Sigmoid colon (tissue), 7 donors: ENCODE results near the gene NTM. TPM values are rescaled to one million over a fixed set of nuclear protein-coding genes. Genes with fewer than 3 reads are reported as not detected.

ENCODE experiments used
- DNase-seq: peaks from one replicate; pipeline ENCODE4 v3.0.0-alpha.2; 2019
- H3K27ac ChIP-seq, 4 donors: fragments of 200-600 bp; sonication (generic); one replicate each; pipeline ENCODE4 v1.5.1; 2016 to 2019; ENCODE audit warnings: mild to moderate bottlenecking in 1 of 4
- H3K27me3 ChIP-seq, 3 donors: fragments of 200-600 bp; sonication (generic); one replicate each; pipeline ENCODE4 v1.5.1; 2019; ENCODE audit warnings: mild to moderate bottlenecking in 1 of 3
- H3K36me3 ChIP-seq, 4 donors: fragments of 200-600 bp; sonication (generic); one replicate each; pipeline ENCODE4 v1.5.1; 2016 to 2019
- H3K4me1 ChIP-seq, 4 donors: fragments of 200-600 bp; sonication (generic); one replicate each; pipeline ENCODE4 v1.5.1; 2017 to 2019
- H3K4me3 ChIP-seq, 4 donors: fragments of 200-600 bp; sonication (generic); one replicate each; pipeline ENCODE4 v1.5.1; 2017 to 2019; ENCODE audit warnings: mild to moderate bottlenecking in 2 of 4, moderate library complexity in 1 of 4
- H3K9me3 ChIP-seq, 4 donors: fragments of 200-600 bp in 3 of 4; sonication (generic) in 3 of 4; one replicate each; pipeline versions ENCODE4 v1.5.1 to v1.6.1; 2013 to 2019
- EP300 ChIP-seq, 4 donors: sonication (generic); formaldehyde crosslinking; IDR thresholded peaks; one replicate each; pipeline ENCODE4 v1.6.1; 2017; ENCODE audit warnings: antibody characterized with exemption in 4 of 4
- POLR2A ChIP-seq, 2 donors: fragments of 450-650 bp; IDR thresholded peaks; one replicate each; pipeline ENCODE4 v1.6.1; 2016; ENCODE audit warnings: antibody characterized with exemption in 2 of 2, mild to moderate bottlenecking in 2 of 2, moderate library complexity in 2 of 2
- POLR2AphosphoS5 ChIP-seq, 4 donors: sonication (generic); formaldehyde crosslinking; IDR thresholded peaks; one replicate each; pipeline ENCODE4 v1.6.1; 2017; ENCODE audit warnings: antibody characterized with exemption in 4 of 4
- WGBS, 2 donors: extraction: QIAGEN DNeasy Blood & Tissue Kit; methylation state at CpG; one replicate each; pipeline ENCODE4 v1.1.7; 2013; 5-methylcytosine and 5-hydroxymethylcytosine counted together
- intact Hi-C: fragments of 100-400 bp; cut with DNase I; formaldehyde crosslinking; loops from one replicate; pipeline ENCODE4 v1.15.1; 2023
- polyA plus RNA-seq, 3 donors: library from polyadenylated mRNA; stranded (reverse); fragments of 200-250 nt; gene quantifications; one replicate each; pipeline ENCODE4 v1.2.3, GENCODE V29; 2013
- total RNA-seq, 4 donors: library from RNA; depleted of rRNA; stranded (reverse); fragments of >200 nt; gene quantifications; one replicate each; pipeline ENCODE4 v1.1.0, GENCODE V29; 2016
- TF ChIP-seq, protein P1 (sequence below), 4 experiments: fragments of 450-650 bp in 3 of 4; fragments of 200-600 bp in 1 of 4; IDR thresholded peaks; one replicate each; pipeline ENCODE4 v1.5.1; 2016 to 2019; ENCODE audit warnings: antibody characterized with exemption in 4 of 4, mild to moderate bottlenecking in 3 of 4, moderate library complexity in 2 of 4
- donor health status: healthy with polysubstance abuse.
- donor health status: Bipolar disorder and iron deficiency.
- donor health status: healthy.

NTM gene
- total and polyA plus RNA-seq, 7 donors: 0.96 to 18.3 (median 6.4) TPM; not detected in 1

- WGBS, 2 donors: 63 to 81% methylated on average over 5 of the region's 5 CpGs
- Histone ChIP-seq H3K27me3 (no peaks in the 10 kb centered on the region), H3K27ac (no peak overlapping the region), H3K4me3 (no peak overlapping the region), H3K4me1 (no peaks in the 10 kb centered on the region), H3K9me3 (no peaks in the 10 kb centered on the region), H3K36me3 (no peaks in the 10 kb centered on the region)
- no peak for DNase-seq
- intact Hi-C loops: no loop called here
- TF ChIP-seq, protein P1, sequence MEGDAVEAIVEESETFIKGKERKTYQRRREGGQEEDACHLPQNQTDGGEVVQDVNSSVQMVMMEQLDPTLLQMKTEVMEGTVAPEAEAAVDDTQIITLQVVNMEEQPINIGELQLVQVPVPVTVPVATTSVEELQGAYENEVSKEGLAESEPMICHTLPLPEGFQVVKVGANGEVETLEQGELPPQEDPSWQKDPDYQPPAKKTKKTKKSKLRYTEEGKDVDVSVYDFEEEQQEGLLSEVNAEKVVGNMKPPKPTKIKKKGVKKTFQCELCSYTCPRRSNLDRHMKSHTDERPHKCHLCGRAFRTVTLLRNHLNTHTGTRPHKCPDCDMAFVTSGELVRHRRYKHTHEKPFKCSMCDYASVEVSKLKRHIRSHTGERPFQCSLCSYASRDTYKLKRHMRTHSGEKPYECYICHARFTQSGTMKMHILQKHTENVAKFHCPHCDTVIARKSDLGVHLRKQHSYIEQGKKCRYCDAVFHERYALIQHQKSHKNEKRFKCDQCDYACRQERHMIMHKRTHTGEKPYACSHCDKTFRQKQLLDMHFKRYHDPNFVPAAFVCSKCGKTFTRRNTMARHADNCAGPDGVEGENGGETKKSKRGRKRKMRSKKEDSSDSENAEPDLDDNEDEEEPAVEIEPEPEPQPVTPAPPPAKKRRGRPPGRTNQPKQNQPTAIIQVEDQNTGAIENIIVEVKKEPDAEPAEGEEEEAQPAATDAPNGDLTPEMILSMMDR (IDR thresholded peaks at IDR 0.05): no peak
- TF ChIP-seq POLR2AphosphoS5 (IDR thresholded peaks at IDR 0.05) (no peak), EP300 (IDR thresholded peaks at IDR 0.05) (no peak), POLR2A (IDR thresholded peaks at IDR 0.05) (no peak)
Measured at GRCh38 chr11:131428853-131429252, 58.4 kb downstream of the NTM start.

DNA sequence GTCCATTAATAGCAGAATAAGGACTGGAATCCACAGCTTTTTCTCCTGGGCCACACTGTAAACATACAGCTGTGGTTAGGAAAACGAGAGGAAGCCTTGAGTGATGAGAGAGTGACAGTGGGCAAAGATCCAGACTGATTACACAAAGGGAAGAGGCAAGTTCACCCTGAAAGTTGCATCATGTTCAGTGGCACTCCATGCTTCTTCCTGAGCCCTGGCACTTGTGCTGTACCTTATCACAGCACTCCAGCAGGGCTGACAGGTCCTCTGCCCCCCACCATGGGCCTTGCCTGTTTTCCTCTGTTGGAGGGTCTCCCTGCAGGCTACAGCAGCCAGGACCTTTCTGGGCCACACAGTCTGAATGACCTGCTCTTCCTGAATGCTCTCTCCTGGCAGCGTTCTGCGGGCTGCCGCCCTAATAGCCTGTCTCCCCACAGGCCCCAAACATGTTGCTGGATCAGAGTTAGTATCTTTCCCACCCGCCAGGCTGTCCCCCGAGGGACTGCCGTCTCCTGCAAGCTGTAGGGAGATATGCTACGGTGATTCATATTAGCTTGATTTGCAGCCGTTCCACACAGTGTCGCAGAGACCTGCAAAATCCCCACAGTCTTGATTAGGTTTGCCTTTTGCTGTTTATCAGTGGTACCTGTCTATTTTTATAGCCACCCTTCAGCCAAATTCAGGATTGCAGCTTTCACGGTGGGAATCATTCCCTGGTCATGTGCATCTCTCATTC is 60.2 kb downstream of the NTM start:
- intact Hi-C loops: no loop called here
- H3K4me1 ChIP-seq: no peaks in the 10 kb centered on the region
- DNase-seq: no peak
- WGBS, 2 donors: 64 to 66% methylated on average over 11 of the region's 11 CpGs
- H3K27me3 ChIP-seq: no peaks in the 10 kb centered on the region
- no peak overlapping the region for H3K4me3 ChIP-seq
- H3K27ac ChIP-seq: no peak overlapping the region
- peaks cover 0 to 3% (median 0%) of the 10 kb centered on the region in 4 donors for H3K9me3 ChIP-seq
- TF ChIP-seq POLR2AphosphoS5 (IDR thresholded peaks at IDR 0.05) (no peak), POLR2A (IDR thresholded peaks at IDR 0.05) (no peak), EP300 (IDR thresholded peaks at IDR 0.05) (no peak)
- TF ChIP-seq, protein P1 (IDR thresholded peaks at IDR 0.05): no peak
- no peaks in the 10 kb centered on the region for H3K36me3 ChIP-seq

DNA sequence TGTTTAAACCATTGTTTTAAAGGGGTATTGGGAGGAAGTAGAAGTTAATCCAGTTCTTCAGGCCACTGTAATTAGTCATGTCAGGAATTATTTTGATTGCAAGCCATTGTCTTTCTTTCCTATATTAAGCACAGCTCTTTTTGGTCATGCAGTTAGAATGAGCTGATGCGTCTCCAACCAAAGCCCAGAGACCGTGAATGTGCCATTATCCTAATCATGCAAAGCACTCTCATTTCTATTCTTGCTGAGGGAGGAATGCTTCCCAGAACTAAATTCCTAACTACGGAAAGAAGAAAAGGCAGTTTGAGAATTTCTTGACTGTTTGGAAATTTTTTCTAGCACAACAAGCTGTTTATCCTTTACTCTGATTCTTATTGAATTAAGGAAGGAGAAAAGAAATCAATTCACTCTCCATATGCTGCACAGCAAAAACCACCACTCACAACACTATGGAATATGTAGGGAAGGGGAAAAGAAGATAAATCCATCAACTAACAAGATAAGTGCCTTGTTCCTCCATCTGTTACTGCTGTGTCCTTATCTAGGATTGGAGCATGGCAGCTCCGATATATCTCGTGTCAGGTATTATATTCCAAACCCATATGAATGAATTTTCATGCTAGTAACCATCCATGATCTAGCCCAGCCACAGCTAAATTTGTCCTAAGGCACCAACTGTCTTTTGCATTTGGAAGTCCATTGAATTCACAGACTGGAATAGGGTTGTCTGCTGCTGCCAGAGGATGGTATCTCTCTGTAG is 70.8 kb downstream of the NTM start:
- intact Hi-C loops: no loop called here
- WGBS, 2 donors: 85 to 88% methylated on average over 5 of the region's 5 CpGs
- peaks cover 0 to 3% (median 0%) of the 10 kb centered on the region in 4 donors for H3K9me3 ChIP-seq
- TF ChIP-seq, protein P1 (IDR thresholded peaks at IDR 0.05): no peak
- TF ChIP-seq EP300 (IDR thresholded peaks at IDR 0.05): no peak
- no peak for DNase-seq
- no peaks in the 10 kb centered on the region for H3K36me3 ChIP-seq
- no peak overlapping the region for H3K4me3 ChIP-seq
- H3K27ac ChIP-seq: no peak overlapping the region
- H3K4me1 ChIP-seq: no peaks in the 10 kb centered on the region
- H3K27me3 ChIP-seq: no peaks in the 10 kb centered on the region

GRCh38 chr11:131446590-131447275 is 76.3 kb downstream of the NTM start:
- Histone ChIP-seq H3K27me3 (no peaks in the 10 kb centered on the region), H3K27ac (no peak overlapping the region), H3K4me1 (no peaks in the 10 kb centered on the region), H3K9me3 (no peaks in the 10 kb centered on the region), H3K36me3 (no peaks in the 10 kb centered on the region), H3K4me3 (no peak overlapping the region)
- intact Hi-C loops: no loop called here
- WGBS, 2 donors: 85% methylated on average over 5 of the region's 5 CpGs
- DNase-seq: no peak
- TF ChIP-seq POLR2AphosphoS5 (IDR thresholded peaks at IDR 0.05) (no peak), EP300 (IDR thresholded peaks at IDR 0.05) (no peak), POLR2A (IDR thresholded peaks at IDR 0.05) (no peak)
- TF ChIP-seq, protein P1 (IDR thresholded peaks at IDR 0.05): no peak
